ENCODE results near the gene SHISA5. TPM values are rescaled to one million over a fixed set of nuclear protein-coding genes. Genes with fewer than 3 reads are reported as not detected.
"Not testable (repeated sequence)": the region's sequence is repeated elsewhere in the genome, so short reads cannot be mapped to it uniquely, and the experiment has no call there.

Gene SHISA5
- total RNA-seq, 1 experiment from 2014 or later: 174 TPM

GRCh38 chr3:48486952-48487351, 17.0 kb downstream of the SHISA5 start:
- Mint-ChIP-seq H3K9me3 (no peaks in the 10 kb centered on the region; a peak in 1 of 5 replicates), H3K4me3 (no peak overlapping the region), H3K4me1 (peaks cover 14% of the 10 kb centered on the region in 2 experiments), H3K27ac (no peak overlapping the region), H3K27me3 (ENCODE audit: low read depth) (no peaks in the 10 kb centered on the region), H3K36me3 (ENCODE audit: insufficient read depth in 1 of 3, low read depth in 3 of 3) (peaks cover 2 to 12% (median 9%) of the 10 kb centered on the region in 3 experiments; a peak in 5 of 7 replicates)
- no peak overlapping the region for H3K18ac ChIP-seq (ENCODE audit: insufficient read length, low read depth, low read length)
- no peak overlapping the region for H2BK120ac ChIP-seq (ENCODE audit: low read depth, low read length, poor library complexity, severe bottlenecking)
- no peak overlapping the region for H3K4me2 ChIP-seq (ENCODE audit: insufficient read depth, insufficient read length, low read length)
- H2BK5ac ChIP-seq (ENCODE audit: insufficient read length, low read length): no peak overlapping the region
- no peak overlapping the region for H3K27ac ChIP-seq (ENCODE audit: insufficient read length, low read depth, low read length)
- no peaks in the 10 kb centered on the region for H3K9me3 ChIP-seq (ENCODE audit: control insufficient read depth, low read depth, low read length)
- H4K8ac ChIP-seq (replicated peaks; ENCODE audit: insufficient read length, low read depth, low read length): no peak overlapping the region
- H3K23ac ChIP-seq (ENCODE audit: insufficient read length, low read depth, low read length): no peak overlapping the region
- no peaks in the 10 kb centered on the region for H3K4me1 ChIP-seq (ENCODE audit: insufficient read depth, low read length)
- H3K9ac ChIP-seq (ENCODE audit: extremely low read depth, insufficient read length, low read length): no peak overlapping the region
- no peak overlapping the region for H4K5ac ChIP-seq (ENCODE audit: insufficient read length, low read depth, low read length)
- no peak overlapping the region for H4K91ac ChIP-seq (ENCODE audit: insufficient read length, low read depth, low read length)
- no peak overlapping the region for H2AFZ ChIP-seq (ENCODE audit: low read length)
- TF ChIP-seq, protein P1, sequence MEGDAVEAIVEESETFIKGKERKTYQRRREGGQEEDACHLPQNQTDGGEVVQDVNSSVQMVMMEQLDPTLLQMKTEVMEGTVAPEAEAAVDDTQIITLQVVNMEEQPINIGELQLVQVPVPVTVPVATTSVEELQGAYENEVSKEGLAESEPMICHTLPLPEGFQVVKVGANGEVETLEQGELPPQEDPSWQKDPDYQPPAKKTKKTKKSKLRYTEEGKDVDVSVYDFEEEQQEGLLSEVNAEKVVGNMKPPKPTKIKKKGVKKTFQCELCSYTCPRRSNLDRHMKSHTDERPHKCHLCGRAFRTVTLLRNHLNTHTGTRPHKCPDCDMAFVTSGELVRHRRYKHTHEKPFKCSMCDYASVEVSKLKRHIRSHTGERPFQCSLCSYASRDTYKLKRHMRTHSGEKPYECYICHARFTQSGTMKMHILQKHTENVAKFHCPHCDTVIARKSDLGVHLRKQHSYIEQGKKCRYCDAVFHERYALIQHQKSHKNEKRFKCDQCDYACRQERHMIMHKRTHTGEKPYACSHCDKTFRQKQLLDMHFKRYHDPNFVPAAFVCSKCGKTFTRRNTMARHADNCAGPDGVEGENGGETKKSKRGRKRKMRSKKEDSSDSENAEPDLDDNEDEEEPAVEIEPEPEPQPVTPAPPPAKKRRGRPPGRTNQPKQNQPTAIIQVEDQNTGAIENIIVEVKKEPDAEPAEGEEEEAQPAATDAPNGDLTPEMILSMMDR (conservative IDR thresholded peaks at IDR 0.05): no peak
- no peaks in the 10 kb centered on the region for H3K79me1 ChIP-seq (ENCODE audit: insufficient read depth, low read depth, low read length, poor library complexity, severe bottlenecking)
- H4K20me1 ChIP-seq (ENCODE audit: control insufficient read depth, insufficient read depth, insufficient read length): no peaks in the 10 kb centered on the region
- no peaks in the 10 kb centered on the region for H3K27me3 ChIP-seq (ENCODE audit: insufficient read depth, low read length)
- H3K23me2 ChIP-seq (ENCODE audit: insufficient read length, low read depth, low read length, poor library complexity, severe bottlenecking): no peaks in the 10 kb centered on the region
- no peak overlapping the region for H2AK5ac ChIP-seq (ENCODE audit: insufficient read length, low read length)
- no peak for DNase-seq
- H3T11ph ChIP-seq (ENCODE audit: low read length): no peak overlapping the region
- no peak overlapping the region for H3K56ac ChIP-seq (ENCODE audit: insufficient read length, low read depth, low read length)
- no peak overlapping the region for H2BK12ac ChIP-seq (ENCODE audit: insufficient read length, low read depth, low read length)
- no peak overlapping the region for H3K14ac ChIP-seq (ENCODE audit: insufficient read depth, low read length)
- no CpG with 5 or more reads among the region's 5 CpGs for WGBS (ENCODE audit: extremely low coverage, insufficient read length, low lambda C conversion rate)
- no peak overlapping the region for H3K4ac ChIP-seq (ENCODE audit: low read depth, low read length)
- no peaks in the 10 kb centered on the region for H3K79me2 ChIP-seq (ENCODE audit: insufficient read depth, low read length)
- no peak overlapping the region for H2BK20ac ChIP-seq (ENCODE audit: low read depth, low read length, poor library complexity, severe bottlenecking)
- no peak overlapping the region for H2BK15ac ChIP-seq (ENCODE audit: low read depth, low read length)

GRCh38 chr3:48482822-48483221, 21.2 kb downstream of the SHISA5 start:
- H3K27ac ChIP-seq (ENCODE audit: insufficient read length, low read depth, low read length); H4K20me1 ChIP-seq (ENCODE audit: control insufficient read depth, insufficient read depth, insufficient read length); H3K9ac ChIP-seq (ENCODE audit: extremely low read depth, insufficient read length, low read length); H3K36me3 Mint-ChIP-seq (ENCODE audit: insufficient read depth in 1 of 3, low read depth in 3 of 3); H3K4me1 ChIP-seq (ENCODE audit: insufficient read depth, low read length); H3K27me3 Mint-ChIP-seq (ENCODE audit: low read depth); H2AFZ ChIP-seq (ENCODE audit: low read length); H2AK5ac ChIP-seq (ENCODE audit: insufficient read length, low read length); H3K9me3 Mint-ChIP-seq; H3K79me1 ChIP-seq (ENCODE audit: insufficient read depth, low read depth, low read length, poor library complexity, severe bottlenecking); H3K9me3 ChIP-seq (ENCODE audit: control insufficient read depth, low read depth, low read length); H3K27ac Mint-ChIP-seq; H3K4me3 Mint-ChIP-seq; H3K56ac ChIP-seq (ENCODE audit: insufficient read length, low read depth, low read length); H3K14ac ChIP-seq (ENCODE audit: insufficient read depth, low read length); H3K79me2 ChIP-seq (ENCODE audit: insufficient read depth, low read length); H3K23me2 ChIP-seq (ENCODE audit: insufficient read length, low read depth, low read length, poor library complexity, severe bottlenecking); H4K91ac ChIP-seq (ENCODE audit: insufficient read length, low read depth, low read length); H3K4me2 ChIP-seq (ENCODE audit: insufficient read depth, insufficient read length, low read length); H4K5ac ChIP-seq (ENCODE audit: insufficient read length, low read depth, low read length); H4K8ac ChIP-seq (replicated peaks; ENCODE audit: insufficient read length, low read depth, low read length); H3K27me3 ChIP-seq (ENCODE audit: insufficient read depth, low read length); H3K4ac ChIP-seq (ENCODE audit: low read depth, low read length); H2BK20ac ChIP-seq (ENCODE audit: low read depth, low read length, poor library complexity, severe bottlenecking); H2BK15ac ChIP-seq (ENCODE audit: low read depth, low read length); H2BK5ac ChIP-seq (ENCODE audit: insufficient read length, low read length); H3K23ac ChIP-seq (ENCODE audit: insufficient read length, low read depth, low read length); H3K18ac ChIP-seq (ENCODE audit: insufficient read length, low read depth, low read length); H2BK12ac ChIP-seq (ENCODE audit: insufficient read length, low read depth, low read length); DNase-seq; H2BK120ac ChIP-seq (ENCODE audit: low read depth, low read length, poor library complexity, severe bottlenecking); H3T11ph ChIP-seq (ENCODE audit: low read length): not testable (repeated sequence)
- WGBS (ENCODE audit: extremely low coverage, insufficient read length, low lambda C conversion rate): no CpG with 5 or more reads among the region's 6 CpGs
- peaks cover 10 to 12% of the 10 kb centered on the region in 2 experiments for H3K4me1 Mint-ChIP-seq

All from H9 (cell line).